Eye (tissue), 1 donor: ENCODE measurements around the gene ADAMTS2.
A peak's percentile ranks its signal among the peaks of the same experiment; 100 is the strongest.
"Not testable (repeated sequence)": the region's sequence is repeated elsewhere in the genome, so short reads cannot be mapped to it uniquely, and the experiment has no call there.

Experiments
- DNase-seq: peaks from one replicate; pipeline ENCODE4 v3.0.0-alpha.2; 2015

The ADAMTS2 gene

GRCh38 chr5:179296150-179296821 is 49.0 kb downstream of the ADAMTS2 start:
- DNase-seq: no peak

DNA sequence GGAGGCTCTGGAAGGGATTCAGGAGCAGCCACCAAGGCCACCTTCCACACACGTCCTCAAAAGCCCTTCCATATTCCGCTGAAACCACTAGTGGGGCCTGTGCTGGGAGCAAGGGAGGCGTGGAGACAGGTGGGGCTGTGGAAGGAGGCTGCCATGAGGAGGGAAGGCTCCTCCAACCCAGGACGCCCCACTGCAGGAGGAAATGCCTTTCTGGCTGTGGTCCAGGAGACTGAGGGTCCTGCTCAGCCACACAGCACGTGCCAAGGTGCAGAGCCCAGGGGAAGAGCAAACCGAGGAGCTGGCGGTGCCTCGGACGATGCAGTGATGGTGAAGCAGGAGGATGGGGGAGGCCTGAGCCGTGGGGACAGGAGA is 49.5 kb downstream of the ADAMTS2 start:
- DNase-seq: no peak

DNA sequence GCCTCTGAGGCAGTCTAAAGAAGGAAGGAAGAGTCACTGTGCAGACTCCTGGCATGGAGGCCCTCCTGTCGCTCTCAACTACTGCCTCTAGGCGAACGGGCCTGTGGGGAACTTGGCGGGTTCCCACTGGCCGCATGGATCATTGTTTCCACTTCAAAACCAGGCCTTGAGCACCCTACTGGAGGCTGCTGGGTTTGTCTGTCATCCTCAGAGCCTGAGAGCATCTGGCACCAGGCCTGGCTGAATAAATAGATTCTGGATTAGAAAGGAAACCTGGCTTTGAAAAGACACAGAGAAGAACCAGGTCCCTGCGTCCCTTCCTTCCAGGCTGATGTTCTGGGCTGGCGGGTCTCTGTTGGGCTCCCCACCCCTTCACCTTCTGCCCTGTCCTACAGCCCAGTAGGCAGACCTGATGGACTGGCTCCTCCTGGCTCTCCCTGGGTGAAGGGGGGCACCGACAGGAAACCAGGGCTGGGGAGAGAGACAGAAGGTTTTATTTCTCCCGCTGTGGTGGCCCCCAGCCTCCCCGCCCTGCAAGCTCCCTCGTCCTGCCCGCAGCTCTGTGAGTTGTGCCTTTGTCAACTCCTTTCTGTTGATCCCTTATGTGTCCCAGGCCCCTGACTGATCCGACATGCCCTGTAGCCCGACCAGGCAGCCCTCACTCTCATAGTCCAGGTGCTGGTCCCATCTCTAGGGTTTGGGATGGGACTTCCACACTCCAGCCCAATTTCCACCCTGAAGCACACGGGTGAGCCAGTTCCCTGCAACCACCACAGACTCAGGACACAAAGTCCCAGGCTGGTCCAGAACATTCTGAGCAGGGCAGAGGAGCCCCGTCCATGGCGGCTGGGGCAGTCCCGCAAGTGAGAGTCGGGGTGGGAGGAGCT is 50.1 kb downstream of the ADAMTS2 start:
- no peak for DNase-seq

GRCh38 chr5:179294131-179294780 is 51.0 kb downstream of the ADAMTS2 start:
- no peak for DNase-seq

DNA sequence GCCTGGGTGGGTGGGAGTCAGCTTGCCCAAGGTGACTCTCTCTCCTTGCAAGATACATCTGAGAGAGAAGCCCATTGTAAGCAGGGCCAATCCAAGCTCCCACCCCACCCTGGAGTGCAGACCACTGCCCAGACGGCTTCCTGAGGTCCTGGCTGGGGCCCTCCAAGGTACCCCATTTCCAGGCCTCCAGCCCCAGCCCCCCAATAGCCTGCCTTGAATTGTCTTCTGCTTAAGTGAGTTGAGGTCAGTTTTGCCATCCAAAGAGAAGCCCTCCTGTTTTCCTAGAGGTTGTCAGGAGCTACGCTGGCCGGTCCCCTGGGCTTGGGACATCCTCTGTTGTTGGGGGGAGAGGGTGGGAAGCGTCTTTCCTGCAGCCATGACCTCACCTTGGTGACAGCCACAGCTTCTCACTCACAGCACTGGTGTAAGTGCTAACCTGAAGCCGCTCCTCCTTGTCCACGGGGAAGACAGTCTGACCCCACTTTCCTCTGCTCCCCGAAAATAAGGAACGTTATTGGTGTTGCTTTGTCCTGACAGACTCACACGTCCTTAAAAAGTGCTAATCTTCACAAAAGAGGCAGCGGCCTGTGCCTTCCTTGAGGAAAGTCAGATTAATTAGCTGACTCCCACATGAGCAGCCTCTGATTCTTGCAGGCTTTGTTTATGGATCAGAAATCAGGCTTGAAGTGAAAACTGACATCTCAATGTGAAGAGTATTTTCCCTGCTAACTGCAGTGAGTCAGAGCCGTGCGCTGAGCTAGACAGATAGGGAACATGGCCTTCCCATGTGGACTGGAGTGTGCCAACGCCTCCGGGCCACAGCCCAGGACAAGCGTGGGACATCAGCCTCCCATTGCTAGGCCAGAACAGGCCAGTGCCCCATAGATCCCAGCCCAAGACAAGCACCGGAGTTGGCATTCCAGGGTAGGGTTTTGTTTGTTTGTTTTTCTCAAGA is 52.3 kb downstream of the ADAMTS2 start:
- peak; percentile 69 for DNase-seq

DNA sequence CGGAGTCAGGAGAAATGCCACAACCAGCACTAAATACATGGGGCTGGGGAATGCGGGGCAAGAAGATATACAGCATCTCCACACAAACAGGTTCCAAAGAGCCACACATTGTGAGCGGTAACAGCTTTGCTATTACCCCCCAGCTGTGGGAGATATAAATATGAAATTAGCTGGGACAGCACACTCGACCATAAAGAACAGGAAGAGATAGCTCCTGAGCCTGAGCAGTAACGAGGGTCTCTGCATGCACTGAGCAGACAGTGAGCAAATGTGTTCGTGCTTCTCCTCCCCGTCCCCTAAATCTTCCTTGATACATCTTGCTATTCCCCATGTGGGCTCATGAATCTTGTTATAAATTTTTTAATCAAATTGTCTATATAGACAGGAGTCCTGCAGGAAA is 53.1 kb downstream of the ADAMTS2 start:
- DNase-seq: no peak

- DNase-seq: no peak
These were observed 54.4 kb downstream of the ADAMTS2 start for GRCh38 chr5:179290681-179291540.

DNA sequence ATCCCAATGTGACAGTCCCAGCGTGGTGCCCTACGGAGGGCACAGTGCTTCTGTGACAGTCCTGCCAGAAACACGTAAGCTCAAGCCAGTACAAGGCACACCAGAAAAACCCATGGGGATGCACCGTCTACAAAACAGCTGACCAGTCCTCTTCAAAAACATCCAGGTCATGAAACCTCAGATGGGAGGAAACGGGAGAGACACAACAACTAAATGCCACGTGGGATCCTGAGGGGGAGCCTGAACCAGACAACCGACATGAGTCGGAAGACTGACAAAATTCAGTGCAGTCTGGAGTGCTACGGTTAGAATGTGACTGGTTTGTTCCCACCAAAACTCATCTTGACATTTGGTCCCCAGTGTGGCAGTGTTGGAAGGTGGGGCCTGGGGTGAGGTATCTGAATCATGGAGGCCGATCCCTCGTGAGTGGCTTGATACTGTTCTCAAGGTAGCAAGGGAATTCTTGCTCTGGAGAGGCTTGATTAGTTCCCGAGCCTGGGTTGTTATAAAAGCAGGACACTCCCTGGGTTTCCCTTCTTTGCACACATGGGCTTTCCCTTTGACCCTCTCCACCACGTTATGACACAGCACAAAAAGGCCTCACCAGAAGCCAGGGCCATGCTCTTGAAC is 55.4 kb downstream of the ADAMTS2 start:
- no peak for DNase-seq

DNA sequence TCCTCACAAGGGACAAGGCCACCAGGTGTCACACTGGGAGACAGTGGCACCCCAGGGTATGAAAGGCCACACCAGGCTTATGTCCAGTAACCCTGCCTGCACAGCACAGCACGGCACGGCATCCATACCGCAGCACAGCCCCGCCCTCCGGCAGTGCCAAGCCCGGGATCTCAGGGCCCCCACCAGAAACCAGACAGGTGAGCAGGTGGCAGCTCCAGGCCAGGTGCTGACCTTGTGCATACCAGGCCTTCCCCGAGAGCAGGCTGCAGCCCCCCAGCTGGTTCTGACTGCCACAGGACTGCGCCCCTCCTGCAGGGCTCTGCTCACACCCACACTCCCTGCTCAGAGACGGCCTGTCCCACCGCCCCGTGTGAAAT is 56.5 kb downstream of the ADAMTS2 start:
- DNase-seq: no peak

GRCh38 chr5:179288101-179288808 is 57.0 kb downstream of the ADAMTS2 start:
- DNase-seq: no peak

DNA sequence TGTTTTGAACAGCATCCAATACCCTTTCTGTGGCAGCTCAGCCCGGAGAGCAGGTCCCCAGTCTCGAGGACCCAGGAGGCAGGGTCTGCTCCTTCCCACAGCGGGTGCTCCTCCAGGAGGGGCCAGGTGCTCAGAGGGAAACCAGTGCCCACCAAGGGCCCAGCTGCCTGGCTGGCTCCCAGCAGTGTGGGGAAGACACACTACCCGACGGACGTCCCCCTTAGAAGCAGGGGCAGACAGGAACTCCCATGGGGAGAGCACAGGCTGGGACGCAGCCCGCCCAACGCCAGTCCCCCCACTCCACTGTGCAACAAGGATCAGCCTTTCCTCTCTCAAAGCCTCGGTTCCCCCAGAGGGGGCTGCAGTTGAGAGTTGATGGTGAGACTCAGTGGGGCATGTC is 57.6 kb downstream of the ADAMTS2 start:
- no peak for DNase-seq

DNA sequence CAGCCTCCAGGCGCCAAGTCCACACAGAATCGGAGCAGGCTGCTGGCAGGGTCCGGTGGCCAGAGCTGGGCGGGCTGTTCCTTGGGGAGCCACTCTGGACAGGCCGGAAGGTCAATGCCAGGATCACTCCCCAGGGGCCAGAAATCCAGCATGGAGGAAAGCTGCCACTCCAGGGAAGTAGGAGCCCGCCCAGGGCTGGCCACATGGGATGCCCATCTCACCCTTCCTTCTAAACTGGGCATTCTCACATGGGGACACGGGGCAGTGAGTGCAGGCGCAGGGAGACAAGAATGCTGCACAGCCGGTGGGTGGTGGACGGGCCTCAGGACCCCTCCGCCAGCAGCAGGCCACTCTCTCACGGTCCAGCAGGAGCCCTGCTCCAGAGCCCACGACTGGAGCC is 58.2 kb downstream of the ADAMTS2 start:
- no peak for DNase-seq

DNA sequence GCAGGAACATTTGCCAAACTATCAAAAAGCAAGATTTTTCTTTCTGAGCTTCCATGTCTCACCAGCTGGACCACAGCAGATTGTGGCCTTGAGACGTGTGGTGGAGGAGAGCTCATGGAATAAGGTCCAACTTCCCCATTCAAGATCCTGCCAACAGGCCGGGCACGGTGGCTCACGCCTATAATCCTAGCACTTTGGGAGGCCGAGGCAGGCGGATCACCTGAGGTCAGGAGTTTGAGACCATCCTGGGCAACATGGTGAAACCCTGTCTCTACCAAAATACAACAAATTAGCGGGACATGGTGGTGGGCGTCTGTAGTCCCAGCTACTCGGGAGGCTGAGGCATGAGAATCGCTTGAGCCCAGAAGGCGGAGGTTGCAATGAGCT is 59.5 kb downstream of the ADAMTS2 start:
- DNase-seq: not testable (repeated sequence)

DNA sequence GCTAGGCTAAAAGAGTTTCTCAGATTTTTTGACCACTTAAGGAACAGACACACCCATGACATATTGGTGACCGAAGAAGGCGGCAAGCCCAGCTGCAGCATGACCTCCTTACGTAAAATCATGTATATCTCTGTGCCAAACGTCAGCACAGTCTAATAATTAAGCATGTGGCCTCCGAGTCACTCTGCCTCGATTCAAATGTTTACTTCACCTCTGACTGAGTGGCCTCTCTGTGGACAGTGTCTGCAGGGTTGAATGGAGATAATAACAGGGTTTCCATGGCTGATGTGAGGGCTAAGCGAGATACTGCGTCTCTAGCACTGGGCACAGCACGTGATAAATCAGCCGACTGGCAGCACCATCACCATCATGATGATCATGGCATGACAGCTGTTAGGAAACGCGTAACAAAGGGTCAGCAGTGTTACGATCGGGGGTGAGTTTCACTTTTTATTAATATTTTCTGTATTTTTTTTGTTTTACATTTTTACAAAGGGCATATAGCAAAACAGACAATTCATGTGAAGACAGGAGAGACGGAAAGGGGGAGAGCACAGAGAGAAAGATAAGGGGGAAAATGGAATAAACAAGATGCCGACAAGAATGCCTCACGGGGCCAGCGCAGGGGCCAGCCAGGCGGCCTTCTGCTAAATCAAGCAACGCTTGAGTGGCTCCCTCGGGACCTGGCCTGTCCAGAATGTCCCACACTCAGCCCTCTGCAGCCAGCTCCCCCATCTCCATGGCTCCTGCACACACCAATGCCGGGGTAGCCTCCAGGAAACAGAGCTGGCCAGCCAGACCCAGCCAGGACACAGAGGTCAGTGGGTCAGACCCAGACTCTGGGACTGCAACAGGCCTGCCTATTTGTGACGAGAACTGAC is 60.3 kb downstream of the ADAMTS2 start:
- peak; percentile 83 for DNase-seq

DNA sequence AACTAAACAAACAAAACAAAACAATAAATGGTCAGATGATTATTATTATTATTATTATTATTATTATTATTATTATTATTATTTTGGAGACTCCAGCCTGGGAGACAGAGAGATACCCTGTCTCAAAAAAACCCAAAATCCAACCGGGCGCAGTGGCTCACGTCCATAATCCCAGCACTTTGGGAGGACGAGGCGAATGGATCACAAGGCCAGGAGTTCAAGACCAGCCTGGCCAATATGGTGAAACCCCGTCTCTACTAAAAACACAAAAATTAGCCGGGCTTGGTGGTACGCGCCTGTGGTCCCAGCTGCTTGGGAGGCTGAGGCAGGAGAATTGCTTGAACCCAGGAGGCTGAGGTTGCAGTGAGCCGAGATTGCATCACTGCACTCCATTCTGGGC is 61.4 kb downstream of the ADAMTS2 start:
- DNase-seq: not testable (repeated sequence)

DNA sequence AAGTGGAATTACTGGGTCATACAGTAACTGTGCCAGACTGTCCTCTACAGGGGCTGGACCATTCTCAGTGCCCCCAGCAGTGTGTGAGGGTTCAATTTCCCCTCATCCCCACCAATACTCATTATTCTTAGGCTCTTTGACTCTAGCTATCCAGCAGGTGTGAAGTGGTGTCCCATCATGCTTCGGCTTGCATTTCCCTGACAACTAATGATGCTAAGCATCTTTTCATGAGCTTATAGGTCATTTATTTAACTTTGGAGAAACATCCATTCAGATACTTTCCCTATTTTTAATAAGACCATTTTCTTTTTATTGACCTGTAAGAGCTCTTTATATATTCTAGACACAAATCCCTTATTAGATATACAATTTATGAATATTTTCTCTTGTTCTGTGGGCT is 63.6 kb downstream of the ADAMTS2 start:
- no peak for DNase-seq

- DNase-seq: no peak
These were observed 65.2 kb downstream of the ADAMTS2 start for GRCh38 chr5:179280095-179280490.

GRCh38 chr5:179279347-179280094 is 65.7 kb downstream of the ADAMTS2 start:
- DNase-seq: no peak

DNA sequence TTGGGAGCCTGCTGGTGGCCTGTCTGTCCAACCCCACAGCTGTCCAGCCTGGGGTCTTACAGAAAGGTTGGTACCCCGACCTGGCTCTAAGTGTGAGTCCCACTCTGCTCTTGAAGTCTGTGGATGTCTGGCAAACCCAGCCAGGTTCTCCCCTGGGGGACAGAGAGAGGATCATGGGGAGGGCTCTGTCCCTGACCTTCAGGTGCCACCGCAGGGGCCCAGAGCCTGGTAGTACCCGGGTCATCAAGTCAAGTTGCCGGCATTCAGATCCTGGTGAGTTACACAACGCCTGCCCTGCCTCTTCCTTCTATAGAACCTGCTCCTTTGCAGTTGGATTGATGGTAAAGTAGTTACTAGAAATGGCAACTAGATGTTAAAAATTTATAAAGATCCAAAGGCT is 66.7 kb downstream of the ADAMTS2 start:
- no peak for DNase-seq
